DMS53 (cell line): ENCODE results near the gene METTL8.
"Not testable (repeated sequence)": the region's sequence is repeated elsewhere in the genome, so short reads cannot be mapped to it uniquely, and the experiment has no call there.

Experiments
- DNase-seq: peaks from one replicate; lab custom pipeline; 2025; lab: John Stamatoyannopoulos, UW

The METTL8 gene

GRCh38 chr2:171401947-171402346, 31.8 kb downstream of the METTL8 start:
- no peak for DNase-seq

GRCh38 chr2:171400395-171400794, 33.4 kb downstream of the METTL8 start:
- DNase-seq = no peak

- no peak for DNase-seq
Observed at GRCh38 chr2:171399292-171399691, 34.5 kb downstream of the METTL8 start.

GRCh38 chr2:171394164-171394740, 39.5 kb downstream of the METTL8 start:
- DNase-seq = no peak

DNA sequence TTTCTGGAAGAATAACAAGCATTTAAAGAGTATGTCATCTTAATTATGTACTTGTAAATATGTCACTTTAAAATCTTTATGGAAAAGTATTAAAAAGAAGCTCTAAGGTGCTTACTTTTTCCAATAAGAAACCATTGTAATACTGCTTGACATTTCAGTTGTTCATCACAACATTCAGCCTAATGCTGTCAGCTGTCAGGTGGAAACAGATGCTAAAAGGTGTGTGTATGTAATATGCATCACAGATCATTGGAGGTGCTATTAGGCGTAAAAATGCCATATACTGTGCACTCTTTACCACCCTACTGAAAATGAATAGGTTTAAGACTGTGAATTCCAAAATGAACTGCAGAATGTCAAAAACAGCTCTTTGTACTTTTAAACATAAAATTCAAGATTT, 40.3 kb downstream of the METTL8 start:
- no peak for DNase-seq

DNA sequence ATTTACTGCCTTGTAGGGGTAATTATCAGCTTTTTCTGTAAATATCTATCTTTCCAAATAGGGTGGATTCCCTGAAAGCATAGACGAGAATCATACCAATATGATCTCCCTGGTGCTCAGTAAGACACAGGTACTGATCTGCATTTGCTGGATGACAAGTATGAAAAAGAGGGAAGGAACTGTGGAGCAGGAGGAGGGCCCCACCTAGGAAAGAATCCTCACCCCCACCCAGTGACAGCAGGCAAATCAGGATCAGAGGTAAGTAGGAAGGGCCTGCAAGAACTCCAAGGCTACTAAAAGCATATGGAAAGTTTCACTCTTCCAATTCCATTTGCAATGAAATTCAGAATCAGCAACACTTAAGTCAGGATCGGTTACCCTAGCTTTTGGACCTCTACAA, 42.3 kb downstream of the METTL8 start:
- DNase-seq = no peak

DNA sequence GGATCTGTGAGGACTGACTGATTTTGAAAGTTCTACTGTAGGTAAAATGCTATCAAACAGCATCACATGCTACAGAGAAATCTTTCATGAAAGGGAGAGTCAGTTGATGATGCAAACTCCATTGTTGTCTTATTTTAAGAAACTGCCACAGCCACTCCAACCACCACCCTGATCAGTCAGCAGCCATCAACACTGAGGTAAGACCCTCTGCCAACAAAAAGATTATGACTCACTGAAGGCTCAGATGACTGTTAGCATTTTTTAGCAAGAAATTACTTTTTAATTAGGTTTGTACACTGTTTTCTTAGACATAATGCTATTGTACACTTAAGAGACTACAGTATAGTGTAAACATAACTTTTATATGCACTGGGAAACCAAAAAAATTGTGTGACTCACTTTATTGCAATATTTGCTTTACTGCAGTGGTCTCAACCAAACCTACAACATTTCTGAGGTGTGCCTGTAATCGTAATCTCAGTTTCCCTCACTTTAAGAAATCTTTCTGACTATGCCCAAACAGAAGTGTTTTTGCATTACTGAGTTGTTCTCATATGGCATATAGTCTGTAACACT, 42.8 kb downstream of the METTL8 start:
- no peak for DNase-seq

GRCh38 chr2:171389780-171390179, 44.0 kb downstream of the METTL8 start:
- no peak for DNase-seq

GRCh38 chr2:171389325-171389724, 44.5 kb downstream of the METTL8 start:
- DNase-seq = peak; percentile 18

GRCh38 chr2:171387052-171387451, 46.7 kb downstream of the METTL8 start:
- DNase-seq = no peak

DNA sequence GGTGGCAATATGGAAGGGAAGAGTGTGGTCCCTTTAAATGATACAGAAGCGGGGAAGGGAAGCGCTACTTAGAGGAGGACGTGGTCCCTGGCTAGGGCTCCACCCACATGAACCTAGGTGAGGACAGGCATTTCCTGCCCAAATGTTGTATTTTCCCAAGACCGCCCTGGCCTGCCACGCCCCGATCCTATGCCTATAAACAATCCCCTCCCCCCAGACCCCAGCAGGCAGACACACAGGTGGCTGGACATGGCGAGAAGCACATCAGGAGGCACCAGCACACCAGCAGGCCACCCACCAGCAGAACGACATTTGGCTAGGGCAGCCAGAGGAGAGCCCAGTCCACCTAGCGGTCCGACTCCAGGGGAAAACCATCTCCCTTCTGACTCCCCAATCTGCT, 47.2 kb downstream of the METTL8 start:
- DNase-seq = no peak

DNA sequence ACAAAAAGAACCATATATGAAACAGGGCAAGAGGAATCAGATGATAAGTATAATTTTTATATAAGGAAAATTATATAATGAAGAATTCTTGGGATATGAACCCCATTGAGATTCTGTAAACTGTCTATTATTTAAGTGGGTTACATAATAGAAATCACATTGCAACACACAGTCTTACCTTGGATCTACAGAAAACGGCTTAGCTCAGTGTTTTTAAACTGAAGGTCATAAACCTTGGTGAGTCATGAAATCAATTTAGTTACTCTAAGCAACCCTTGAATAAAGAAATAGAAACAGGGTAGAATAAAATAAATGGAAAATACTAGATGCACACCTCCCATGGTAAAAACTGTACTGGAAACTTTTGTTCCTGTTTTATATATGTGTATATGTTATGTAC, 50.7 kb downstream of the METTL8 start:
- no peak for DNase-seq

DNA sequence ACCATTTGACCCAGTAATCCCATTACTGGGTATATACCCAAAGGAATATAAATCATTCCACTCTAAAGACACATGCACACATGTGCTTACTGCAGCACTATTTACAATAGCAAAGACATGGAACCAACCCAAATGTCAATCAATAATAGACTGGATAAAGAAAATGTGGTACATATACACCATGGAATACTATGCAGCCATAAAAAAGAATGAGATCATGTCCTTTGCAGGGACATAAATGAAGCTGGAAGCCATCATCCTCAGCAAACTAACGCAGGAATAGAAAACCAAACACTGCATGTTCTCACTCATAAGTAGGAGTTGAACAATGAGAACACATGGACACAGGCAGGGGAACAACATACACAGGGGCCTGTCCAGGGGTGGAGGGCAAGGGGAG, 51.6 kb downstream of the METTL8 start:
- DNase-seq = not testable (repeated sequence)

DNA sequence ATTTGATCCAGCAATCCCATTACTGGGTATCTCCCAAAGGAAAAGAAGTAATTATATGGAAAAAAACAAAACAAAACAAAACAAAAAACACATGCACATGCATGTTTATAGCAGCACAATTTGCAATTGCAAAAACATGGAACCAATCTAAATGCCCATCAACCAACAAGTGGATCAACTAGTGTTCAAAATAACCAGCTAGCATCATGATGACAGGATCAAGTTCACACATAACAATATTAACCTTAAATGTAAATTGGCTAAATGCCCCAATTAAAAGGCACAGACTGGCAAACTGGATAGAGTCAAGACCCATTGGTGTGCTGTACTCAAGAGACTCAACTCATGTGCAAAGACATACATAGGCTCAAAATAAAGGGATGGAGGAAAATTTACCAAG, 55.9 kb downstream of the METTL8 start:
- not testable (repeated sequence) for DNase-seq

DNA sequence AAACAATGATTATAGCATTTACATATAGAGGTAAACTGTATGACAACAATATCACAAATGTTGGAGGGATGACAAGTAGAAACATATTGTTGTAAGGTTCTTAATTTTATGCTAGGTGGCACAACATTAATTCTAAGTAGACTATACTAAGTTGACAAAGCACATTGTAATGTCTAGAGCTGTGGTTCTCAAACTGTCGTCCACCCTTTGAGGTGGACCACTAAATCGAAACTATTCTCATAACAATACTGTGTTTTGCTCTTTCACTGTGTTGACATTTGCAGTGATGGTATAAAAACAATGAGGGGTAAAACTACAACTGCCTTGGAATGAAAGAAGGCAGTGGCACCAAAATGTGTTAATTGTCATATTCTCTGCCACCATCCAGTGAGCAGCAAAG, 66.1 kb downstream of the METTL8 start:
- no peak for DNase-seq

DNA sequence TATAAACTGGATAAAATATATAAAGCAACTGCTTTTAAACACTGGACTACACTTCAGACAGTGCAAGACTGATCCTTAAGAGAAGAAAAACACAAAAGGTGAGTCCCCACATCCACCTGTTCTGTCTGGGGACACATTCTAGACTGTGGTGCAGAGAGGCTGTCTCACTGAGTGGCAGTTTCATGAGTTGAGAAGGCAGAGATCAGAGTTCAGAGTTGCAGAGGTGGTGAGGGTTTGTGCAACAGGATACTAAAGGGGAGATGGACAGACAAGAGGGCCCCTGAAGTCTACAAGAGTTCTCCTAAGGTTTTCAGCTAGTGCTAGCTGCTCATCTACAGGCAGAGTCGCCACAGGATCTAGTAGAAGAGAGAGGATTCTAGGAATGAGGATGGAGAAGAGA, 68.0 kb downstream of the METTL8 start:
- DNase-seq = no peak

DNA sequence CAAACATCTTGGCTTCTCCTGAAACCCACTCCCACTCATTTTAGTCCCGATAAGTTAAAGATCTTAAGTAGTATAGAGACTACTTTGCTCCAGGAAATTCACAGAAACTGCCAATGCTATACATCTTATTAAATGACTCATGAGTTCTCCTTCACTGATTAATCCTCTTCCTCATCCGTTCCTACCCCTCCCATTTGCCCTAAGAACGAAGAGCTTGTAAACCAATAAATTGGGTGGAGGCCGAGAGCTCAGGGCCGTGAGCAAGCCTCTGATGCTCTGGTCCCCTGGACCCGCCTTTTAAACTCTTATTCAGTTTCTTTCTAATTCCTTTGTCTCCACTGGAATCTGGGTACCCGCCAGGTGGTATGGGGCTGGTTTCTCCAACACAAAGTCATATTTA, 68.6 kb downstream of the METTL8 start:
- no peak for DNase-seq

DNA sequence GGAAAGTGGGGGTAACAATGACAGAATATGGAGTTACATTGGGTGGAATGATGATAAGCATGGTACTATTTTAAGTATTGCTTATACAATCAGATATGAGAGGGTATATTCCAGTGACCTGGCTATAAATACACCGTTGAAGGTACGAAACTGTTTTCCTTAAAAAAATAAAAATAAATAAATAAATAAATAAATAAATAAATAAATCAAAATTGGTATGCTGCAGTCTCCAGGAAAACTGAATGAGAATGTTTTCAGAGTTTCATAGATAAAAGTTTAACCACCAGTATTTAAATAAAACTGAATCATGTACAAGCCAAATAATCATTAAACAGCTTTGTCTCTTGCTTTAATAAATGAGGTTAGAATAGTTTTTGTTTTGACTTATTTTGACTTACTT, 71.4 kb downstream of the METTL8 start:
- no peak for DNase-seq

DNA sequence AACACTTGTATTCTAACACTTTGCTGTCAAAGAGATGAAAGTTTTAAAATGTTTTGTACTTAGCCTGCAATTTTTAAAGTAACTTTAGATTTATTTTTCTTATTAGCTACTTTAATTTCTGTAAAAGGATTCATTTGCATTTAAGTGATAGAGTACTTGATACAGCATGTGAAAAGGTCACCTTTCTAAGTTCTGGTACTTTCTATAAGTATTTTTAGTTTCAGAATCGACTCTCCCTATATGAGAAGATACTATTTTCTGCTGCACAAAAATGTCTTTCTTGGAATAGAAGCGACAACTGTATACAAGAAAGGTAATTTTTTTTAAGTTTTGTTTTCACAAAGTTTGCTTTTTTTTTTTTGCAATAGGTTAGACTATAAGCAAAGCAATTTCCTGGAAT, 72.9 kb downstream of the METTL8 start:
- DNase-seq = no peak

GRCh38 chr2:171353746-171354145, 80.0 kb downstream of the METTL8 start:
- not testable (repeated sequence) for DNase-seq

GRCh38 chr2:171348056-171348455, 85.7 kb downstream of the METTL8 start:
- DNase-seq = no peak

- DNase-seq = no peak
Observed at GRCh38 chr2:171347591-171348032, 86.2 kb downstream of the METTL8 start.

DNA sequence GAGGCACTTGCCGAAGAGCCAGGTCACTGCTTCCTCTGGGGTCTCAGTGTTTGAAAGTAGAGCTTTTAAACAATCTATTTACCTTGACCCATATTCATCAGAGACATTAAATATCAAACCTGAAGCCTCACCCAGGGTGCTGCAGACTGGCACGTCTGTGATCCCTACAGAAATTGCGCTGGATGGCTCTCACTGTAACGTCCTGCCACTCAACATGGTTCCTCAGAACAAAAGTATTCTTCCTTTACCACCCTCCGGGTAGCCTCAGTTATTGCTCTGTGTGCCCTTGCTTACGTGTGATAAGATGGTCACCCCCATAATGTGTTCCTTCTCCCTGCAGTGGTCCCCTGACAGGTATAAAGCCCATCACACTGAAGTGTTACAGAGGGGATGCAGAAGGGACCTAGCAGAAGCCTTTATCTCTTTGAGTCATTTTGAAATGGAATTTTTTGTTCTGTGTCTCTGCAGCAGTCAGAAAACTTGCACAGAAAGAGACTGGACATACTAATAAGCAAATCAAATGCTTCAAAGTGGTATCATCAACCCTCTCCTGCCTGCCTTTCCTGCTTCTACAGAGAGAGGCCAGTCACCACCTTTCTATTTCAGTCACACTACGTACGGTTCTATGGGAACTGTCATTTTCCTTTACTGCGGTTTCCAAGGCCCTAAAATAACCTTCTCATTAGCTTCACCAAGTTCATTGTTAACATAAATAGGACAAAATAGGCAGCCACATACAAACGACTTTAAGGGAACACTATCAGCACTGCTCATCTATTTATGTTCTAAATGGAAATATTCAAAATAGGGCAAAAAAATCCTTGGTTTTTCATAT, 86.8 kb downstream of the METTL8 start:
- DNase-seq = no peak
